ENCODE results near the gene LRBA.

Gene LRBA

DNA sequence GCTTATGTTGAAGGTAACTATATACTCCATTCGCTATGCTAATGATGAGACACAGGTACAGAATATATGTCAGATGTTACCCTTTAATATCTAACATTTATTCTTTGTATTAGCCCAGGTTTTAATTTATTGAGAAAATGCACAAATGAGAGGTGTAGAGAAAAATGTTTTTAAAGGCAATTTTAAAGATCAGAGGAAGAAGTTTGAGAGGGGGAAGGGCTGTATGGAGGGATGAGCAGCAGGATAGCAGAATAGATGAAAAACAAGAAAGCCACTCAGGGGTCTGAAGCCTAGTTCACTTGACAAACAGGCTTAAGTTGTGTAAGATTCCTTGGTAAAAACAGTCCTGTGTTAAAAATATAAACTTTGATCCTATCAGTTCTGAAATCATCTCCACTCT, 429.5 kb downstream of the LRBA start:
- Histone ChIP-seq H4K20me1 (ENCODE audit: control insufficient read depth, insufficient read depth, low read depth, low read length) (no peaks in the 10 kb centered on the region), H3K9me3 (ENCODE audit: control insufficient read depth, insufficient read depth, low read length) (peaks cover 16% of the 10 kb centered on the region; the same call in 1 of the 2 replicates), H3K27ac (ENCODE audit: low read depth, low read length) (no peak overlapping the region), H3K9me2 (replicated peaks; ENCODE audit: control insufficient read depth, low read length) (no peaks in the 10 kb centered on the region), H3K4me3 (ENCODE audit: low read length) (no peak overlapping the region), H3K79me2 (ENCODE audit: control insufficient read depth, low read length) (no peaks in the 10 kb centered on the region), H3K36me3 (ENCODE audit: control insufficient read depth, low read length) (peaks cover 45% of the 10 kb centered on the region), H3F3A (ENCODE audit: control insufficient read depth, insufficient read depth) (no peaks in the 10 kb centered on the region), H3K27me3 (ENCODE audit: control insufficient read depth, low read length) (no peaks in the 10 kb centered on the region), H3K4me1 (ENCODE audit: control insufficient read depth, low read length) (no peaks in the 10 kb centered on the region), H3K4me2 (ENCODE audit: low read length) (no peak overlapping the region)
- TF ChIP-seq CTCF (IDR thresholded peaks at IDR 0.05; ENCODE audit: low read depth, low read length, poor library complexity, severe bottlenecking) = no peak
- no peak for TF ChIP-seq EZH2phosphoT487 (IDR thresholded peaks at IDR 0.05; ENCODE audit: borderline replicate concordance, low read length)

GRCh38 chr4:150584111-150584915, 430.8 kb downstream of the LRBA start:
- Histone ChIP-seq H3F3A (ENCODE audit: control insufficient read depth, insufficient read depth) (no peaks in the 10 kb centered on the region), H3K4me3 (ENCODE audit: low read length) (no peak overlapping the region), H4K20me1 (ENCODE audit: control insufficient read depth, insufficient read depth, low read depth, low read length) (no peaks in the 10 kb centered on the region), H3K27me3 (ENCODE audit: control insufficient read depth, low read length) (no peaks in the 10 kb centered on the region), H3K27ac (ENCODE audit: low read depth, low read length) (no peak overlapping the region), H3K36me3 (ENCODE audit: control insufficient read depth, low read length) (peaks cover 44% of the 10 kb centered on the region), H3K4me1 (ENCODE audit: control insufficient read depth, low read length) (no peaks in the 10 kb centered on the region), H3K9me3 (ENCODE audit: control insufficient read depth, insufficient read depth, low read length) (peaks cover 16% of the 10 kb centered on the region; the same call in 1 of the 2 replicates), H3K4me2 (ENCODE audit: low read length) (no peak overlapping the region), H3K9me2 (replicated peaks; ENCODE audit: control insufficient read depth, low read length) (no peaks in the 10 kb centered on the region), H3K79me2 (ENCODE audit: control insufficient read depth, low read length) (no peaks in the 10 kb centered on the region)
- TF ChIP-seq CTCF (IDR thresholded peaks at IDR 0.05; ENCODE audit: low read depth, low read length, poor library complexity, severe bottlenecking) (no peak), EZH2phosphoT487 (IDR thresholded peaks at IDR 0.05; ENCODE audit: borderline replicate concordance, low read length) (no peak)

GRCh38 chr4:150583287-150584110, 431.6 kb downstream of the LRBA start:
- H3K9me3 ChIP-seq (ENCODE audit: control insufficient read depth, insufficient read depth, low read length) = peaks cover 16% of the 10 kb centered on the region; the same call in 1 of the 2 replicates
- no peaks in the 10 kb centered on the region for H3K4me1 ChIP-seq (ENCODE audit: control insufficient read depth, low read length)
- TF ChIP-seq EZH2phosphoT487 (IDR thresholded peaks at IDR 0.05; ENCODE audit: borderline replicate concordance, low read length) (no peak), CTCF (IDR thresholded peaks at IDR 0.05; ENCODE audit: low read depth, low read length, poor library complexity, severe bottlenecking) (no peak)
- H3K4me2 ChIP-seq (ENCODE audit: low read length) = no peak overlapping the region
- H3F3A ChIP-seq (ENCODE audit: control insufficient read depth, insufficient read depth) = no peaks in the 10 kb centered on the region
- H3K27me3 ChIP-seq (ENCODE audit: control insufficient read depth, low read length) = no peaks in the 10 kb centered on the region
- no peaks in the 10 kb centered on the region for H3K79me2 ChIP-seq (ENCODE audit: control insufficient read depth, low read length)
- H3K9me2 ChIP-seq (replicated peaks; ENCODE audit: control insufficient read depth, low read length) = no peaks in the 10 kb centered on the region
- H3K27ac ChIP-seq (ENCODE audit: low read depth, low read length) = no peak overlapping the region
- no peak overlapping the region for H3K4me3 ChIP-seq (ENCODE audit: low read length)
- H4K20me1 ChIP-seq (ENCODE audit: control insufficient read depth, insufficient read depth, low read depth, low read length) = no peaks in the 10 kb centered on the region
- H3K36me3 ChIP-seq (ENCODE audit: control insufficient read depth, low read length) = peaks cover 38% of the 10 kb centered on the region
